Measurements from ENCODE around the gene LRGUK.
"Not testable (repeated sequence)": the region's sequence is repeated elsewhere in the genome, so short reads cannot be mapped to it uniquely, and the experiment has no call there.

The LRGUK gene

GRCh38 chr7:134126966-134127848 is at the start of gene LRGUK:
LRGUK (plus strand) TSS chr7:134127340; CDS start chr7:134127368, 28 bp downstream.
- peak; percentile 81 to 85 for DNase-seq

GRCh38 chr7:134077560-134077959 is 49.6 kb upstream of the LRGUK start:
- not testable (repeated sequence) for DNase-seq

- DNase-seq: no peak
These were observed 48.1 kb upstream of the LRGUK start for GRCh38 chr7:134078991-134079390.

GRCh38 chr7:134081695-134082094 is 45.4 kb upstream of the LRGUK start:
- no peak for DNase-seq

- DNase-seq: no peak
These were observed 43.2 kb upstream of the LRGUK start for GRCh38 chr7:134083766-134084487.

- DNase-seq: peak; percentile 2 to 37
These were observed 42.5 kb upstream of the LRGUK start for GRCh38 chr7:134084488-134085144.

GRCh38 chr7:134085311-134085710 is 41.8 kb upstream of the LRGUK start:
- DNase-seq: no peak

GRCh38 chr7:134086998-134087735 is 40.0 kb upstream of the LRGUK start:
- no peak for DNase-seq

- DNase-seq: no peak
These were observed 38.9 kb upstream of the LRGUK start for GRCh38 chr7:134088199-134088598.

GRCh38 chr7:134089446-134089845 is 37.7 kb upstream of the LRGUK start:
- DNase-seq: no peak

- no peak for DNase-seq
These were observed 29.1 kb upstream of the LRGUK start for GRCh38 chr7:134098072-134098471.

GRCh38 chr7:134101716-134102115 is 25.4 kb upstream of the LRGUK start:
- DNase-seq: no peak

- no peak for DNase-seq
These were observed 23.0 kb upstream of the LRGUK start for GRCh38 chr7:134104166-134104565.

GRCh38 chr7:134105841-134106240 is 21.3 kb upstream of the LRGUK start:
- DNase-seq: no peak

- no peak for DNase-seq
These were observed 18.3 kb upstream of the LRGUK start for GRCh38 chr7:134108802-134109201.

- no peak for DNase-seq
These were observed 13.5 kb upstream of the LRGUK start for GRCh38 chr7:134113655-134114054.

- DNase-seq: no peak
These were observed 12.1 kb upstream of the LRGUK start for GRCh38 chr7:134114992-134115391.

GRCh38 chr7:134120405-134120804 is 6.7 kb upstream of the LRGUK start:
- DNase-seq: no peak

GRCh38 chr7:134121632-134122139 is 5.5 kb upstream of the LRGUK start:
- DNase-seq: no peak

- DNase-seq: no peak
These were observed 4.2 kb upstream of the LRGUK start for GRCh38 chr7:134122980-134123379.

- no peak for DNase-seq
These were observed 994 bp upstream of the LRGUK start for GRCh38 chr7:134126146-134126545.

GRCh38 chr7:134126596-134126965 is 559 bp upstream of the LRGUK start:
- no peak for DNase-seq

- no peak for DNase-seq
These were observed 1.7 kb downstream of the LRGUK start for GRCh38 chr7:134128829-134129228.
